Aorta (tissue), 5 donors: Measurements from ENCODE around the gene RHBDL1. TPM values are rescaled to one million over a fixed set of nuclear protein-coding genes. Genes with fewer than 3 reads are reported as not detected.

ENCODE experiments used
- ATAC-seq: fragments of 200-7000 bp; cut with Tn5 transposase; one replicate; pipeline ENCODE4 v1.9.1; 2022; ENCODE audit warnings: moderate library complexity; ENCODE audit not compliant: low FRiP score
- DNase-seq, 2 donors: peaks; one replicate each; pipeline ENCODE4 v3.0.0-alpha.2; 2020
- H3K27ac ChIP-seq, 2 donors: one replicate each; pipeline ENCODE4 v1.5.1; 2013; ENCODE audit warnings: low read length in 2 of 2, mild to moderate bottlenecking in 2 of 2, moderate library complexity in 2 of 2, control low read depth in 1 of 2, inconsistent platforms in 1 of 2, low read depth in 1 of 2
- H3K27me3 ChIP-seq, 2 donors: one replicate each; pipeline ENCODE4 v1.6.1; 2013; ENCODE audit warnings: control low read depth in 1 of 2, low read length in 1 of 2, mild to moderate bottlenecking in 1 of 2, moderate library complexity in 1 of 2; ENCODE audit not compliant: insufficient read depth in 2 of 2, control insufficient read depth in 1 of 2
- H3K36me3 ChIP-seq, 2 donors: one replicate each; pipeline ENCODE4 v1.6.1; 2013; ENCODE audit warnings: control low read depth in 1 of 2, low read length in 1 of 2, mild to moderate bottlenecking in 1 of 2; ENCODE audit not compliant: insufficient read depth in 2 of 2, control insufficient read depth in 1 of 2
- H3K4me1 ChIP-seq, 2 donors: one replicate each; pipeline ENCODE4 v1.6.1; 2013; ENCODE audit warnings: low read length in 2 of 2, control low read depth in 1 of 2, mild to moderate bottlenecking in 1 of 2, moderate library complexity in 1 of 2; ENCODE audit not compliant: insufficient read depth in 2 of 2, control insufficient read depth in 1 of 2
- H3K4me3 ChIP-seq, 2 donors: one replicate each; pipeline ENCODE4 v1.5.1; 2013; ENCODE audit warnings: low read length in 2 of 2, control low read depth in 1 of 2, mild to moderate bottlenecking in 1 of 2
- H3K9me3 ChIP-seq: one replicate; pipeline ENCODE4 v1.6.1; 2013; ENCODE audit warnings: mild to moderate bottlenecking, low read length; ENCODE audit not compliant: control insufficient read depth
- WGBS, 2 donors: extraction: QIAGEN DNeasy Blood & Tissue Kit; methylation state at CpG; one replicate each; pipeline ENCODE4 v1.1.7; 2013; 5-methylcytosine and 5-hydroxymethylcytosine counted together
- intact Hi-C, 2 donors: fragments of 100-400 bp; cut with DNase I; formaldehyde crosslinking; loops; one replicate each; pipeline versions ENCODE4 v1.14.2 to v1.15.0; 2022
- polyA plus RNA-seq, 2 donors: library from polyadenylated mRNA; stranded (reverse); fragments of 200-250 nt; gene quantifications; one replicate each; pipeline ENCODE4 v1.2.3, GENCODE V29; 2013
- total RNA-seq, 2 donors: library from RNA; stranded (reverse); fragmentation: NEBNext Ultra II Directional; extraction: Animal tissue kit (Norgen Biotek cat#: 25700); gene quantifications; one replicate each; pipeline ENCODE4 v1.2.1, GENCODE V29; 2021
- donor health status: healthy with polysubstance abuse.
- donor health status: Bipolar disorder and iron deficiency.
- donor health status: DM: no; HTN: no; CAD: no.
- donor health status: DM: no; HTN: no; CAD: no.
- donor health status: DM: yes; HTN: yes; CAD: no.

RHBDL1 gene
- total and polyA plus RNA-seq, 4 donors, result 0.88 to 1.5 (median 1.3) TPM; not detected in 1

DNA sequence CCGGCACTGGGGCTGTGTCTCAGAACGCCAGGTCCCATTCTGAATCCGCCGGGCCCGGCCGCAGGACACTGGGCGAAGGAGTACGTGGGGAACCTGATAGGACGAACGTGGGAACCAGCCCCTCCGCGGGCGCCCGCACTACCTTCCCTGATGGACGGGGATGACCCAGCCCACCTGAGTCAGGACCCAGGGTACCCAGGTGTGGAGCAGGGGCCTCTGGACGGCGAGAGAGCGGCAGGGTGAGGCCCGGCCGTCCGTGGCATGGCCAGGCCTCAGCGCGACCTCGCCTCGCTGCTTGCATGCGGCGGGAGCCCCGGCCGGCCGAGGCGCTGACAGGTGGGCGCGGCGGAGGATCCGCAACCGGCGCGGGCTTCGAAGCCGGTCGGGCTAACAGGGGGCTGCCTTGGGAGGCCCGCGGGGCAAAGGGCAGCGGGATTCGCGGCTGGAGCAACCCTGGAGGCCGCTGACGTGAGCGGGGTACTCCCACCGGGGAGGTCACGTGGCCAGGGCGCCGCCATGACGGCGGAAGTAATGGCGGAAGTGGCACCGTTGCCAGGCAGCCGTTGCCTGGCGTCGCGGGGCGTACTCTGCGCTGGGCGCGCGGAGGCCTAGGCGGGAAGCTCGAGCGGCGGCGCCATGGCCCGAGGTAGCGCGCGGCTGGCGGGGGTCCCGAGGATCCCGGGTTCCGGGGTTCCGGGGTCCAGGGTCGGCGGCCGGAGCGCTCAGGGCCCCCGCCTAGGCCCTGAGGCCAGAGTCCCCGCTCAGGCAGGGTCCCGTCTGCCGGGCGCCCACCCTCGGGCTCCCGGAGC lies 26.5 kb upstream of the RHBDL1 start, which contains the start of gene WDR90:
Gene WDR90, plus strand, starts transcription at position 585 of the 809 bp plus-strand sequence. Its CDS starts 52 bp downstream, at position 637.
- WGBS, 2 donors, result 1% methylated on average over 87 to 91 of the region's 91 CpGs
- H3K36me3 ChIP-seq, result no peaks in the 10 kb centered on the region
- H3K4me1 ChIP-seq, result no peaks in the 10 kb centered on the region
- no peaks in the 10 kb centered on the region for H3K9me3 ChIP-seq
- peak; percentile 93 for ATAC-seq
- no peaks in the 10 kb centered on the region for H3K27me3 ChIP-seq
- H3K27ac ChIP-seq, result peak within 1 kb of the TSS in 1 of 2 donors; percentile 53
- H3K4me3 ChIP-seq, result peak within 1 kb of the TSS; percentile 64 to 68
- peak; percentile 96 to 98 for DNase-seq
- intact Hi-C loops, result no loop called here

DNA sequence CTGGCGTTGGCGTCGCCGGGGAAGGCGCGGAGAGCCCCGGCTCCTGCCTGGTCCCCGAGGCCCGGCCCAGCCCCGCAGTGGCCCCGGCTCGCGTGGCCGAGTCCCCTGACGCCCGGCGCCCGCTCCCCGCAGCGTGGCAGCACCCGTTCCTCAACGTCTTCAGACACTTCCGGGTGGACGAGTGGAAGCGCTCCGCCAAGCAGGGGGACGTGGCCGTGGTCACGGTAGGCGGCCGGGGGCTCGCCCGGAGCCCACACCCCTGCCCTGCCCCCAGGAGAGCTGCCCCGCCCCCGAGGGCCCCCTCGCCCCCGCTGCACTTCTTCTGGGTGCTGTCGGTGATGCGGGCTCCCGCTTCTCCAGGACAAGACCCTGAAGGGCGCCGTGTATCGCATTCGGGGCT lies 25.8 kb upstream of the RHBDL1 start:
- H3K27me3 ChIP-seq, result no peaks in the 10 kb centered on the region
- no peak for DNase-seq
- no peak for ATAC-seq
- no peaks in the 10 kb centered on the region for H3K36me3 ChIP-seq
- 1 to 2% methylated on average over 31 to 44 of the region's 44 CpGs for WGBS, 2 donors
- H3K27ac ChIP-seq, result no peak overlapping the region
- intact Hi-C loops, result no loop called here
- peak overlapping the region; percentile 29 to 68 for H3K4me3 ChIP-seq
- no peaks in the 10 kb centered on the region for H3K4me1 ChIP-seq
- no peaks in the 10 kb centered on the region for H3K9me3 ChIP-seq

DNA sequence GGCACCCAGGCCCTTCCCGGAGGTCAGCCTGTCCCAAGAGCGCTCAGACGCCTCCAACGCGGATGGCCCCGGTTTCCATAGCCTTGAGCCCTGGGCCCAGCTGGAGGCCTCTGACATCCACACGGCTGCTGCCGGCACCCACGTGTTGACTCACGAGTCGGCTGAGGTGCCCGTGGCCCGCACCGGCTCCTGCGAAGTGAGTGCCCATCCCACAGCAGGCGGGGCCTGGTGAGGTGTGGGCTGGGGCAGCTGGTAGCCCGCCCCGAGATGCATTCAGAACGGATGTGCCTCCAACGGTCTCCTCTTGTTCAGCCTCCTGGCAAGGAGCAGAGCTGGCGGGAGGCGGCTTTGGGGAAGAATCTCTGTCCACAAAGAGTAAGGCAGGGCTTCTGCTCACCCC lies 23.6 kb upstream of the RHBDL1 start:
- intact Hi-C loops, result no loop called here
- Histone ChIP-seq H3K9me3 (no peaks in the 10 kb centered on the region), H3K4me3 (no peak overlapping the region), H3K27me3 (no peaks in the 10 kb centered on the region), H3K4me1 (no peaks in the 10 kb centered on the region), H3K36me3 (no peaks in the 10 kb centered on the region), H3K27ac (no peak overlapping the region)
- DNase-seq, result no peak
- ATAC-seq, result no peak
- WGBS, 2 donors, result 87 to 91% methylated on average over 22 of the region's 22 CpGs

DNA sequence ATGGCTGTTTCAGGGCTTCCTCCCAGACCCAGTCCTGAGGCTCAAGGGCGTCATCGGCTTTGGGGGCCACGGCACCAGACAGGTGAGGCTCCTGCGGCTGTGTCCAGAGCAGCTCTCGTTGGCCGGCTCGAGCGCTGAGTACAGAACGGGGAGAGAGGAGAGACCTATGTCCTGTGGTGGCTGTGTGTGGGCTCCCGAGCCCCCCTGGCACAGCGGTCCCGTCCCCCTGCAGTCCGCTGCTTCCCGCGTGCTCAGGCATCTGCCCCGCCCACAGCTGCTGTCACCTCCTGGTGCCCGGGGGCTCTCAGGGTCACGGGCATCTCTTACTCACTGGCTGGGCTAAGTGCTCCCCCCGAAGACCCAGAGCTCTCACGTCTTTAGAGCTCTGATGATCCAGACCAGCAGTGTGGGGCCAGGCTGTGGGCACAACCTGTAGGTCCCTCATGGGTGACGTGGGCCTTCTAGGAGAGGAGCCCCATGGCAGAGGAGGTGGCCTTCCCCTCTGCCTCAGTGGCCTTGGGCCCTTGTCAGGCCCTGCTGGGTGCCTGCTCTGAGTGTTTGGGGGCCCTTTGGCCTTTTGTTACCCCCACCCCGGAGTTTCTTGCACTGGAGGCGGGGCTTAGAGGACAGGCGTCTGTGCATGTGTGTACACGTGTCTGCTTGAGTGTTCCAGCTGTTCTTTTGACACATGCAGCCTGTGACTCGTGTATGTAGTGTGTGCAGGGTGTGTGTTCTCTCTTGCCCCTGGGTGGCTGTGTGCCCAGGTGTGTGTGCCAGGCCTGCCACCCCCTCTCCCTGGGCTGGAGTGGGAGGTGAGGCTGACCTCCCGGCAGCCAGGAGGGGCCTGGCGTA lies 22.8 kb upstream of the RHBDL1 start:
- Histone ChIP-seq H3K4me1 (no peaks in the 10 kb centered on the region), H3K36me3 (no peaks in the 10 kb centered on the region), H3K27ac (no peak overlapping the region), H3K27me3 (no peaks in the 10 kb centered on the region), H3K4me3 (no peak overlapping the region), H3K9me3 (no peaks in the 10 kb centered on the region)
- 84 to 86% methylated on average over 28 of the region's 28 CpGs for WGBS, 2 donors
- no peak for DNase-seq
- no peak for ATAC-seq
- intact Hi-C loops, result no loop called here

DNA sequence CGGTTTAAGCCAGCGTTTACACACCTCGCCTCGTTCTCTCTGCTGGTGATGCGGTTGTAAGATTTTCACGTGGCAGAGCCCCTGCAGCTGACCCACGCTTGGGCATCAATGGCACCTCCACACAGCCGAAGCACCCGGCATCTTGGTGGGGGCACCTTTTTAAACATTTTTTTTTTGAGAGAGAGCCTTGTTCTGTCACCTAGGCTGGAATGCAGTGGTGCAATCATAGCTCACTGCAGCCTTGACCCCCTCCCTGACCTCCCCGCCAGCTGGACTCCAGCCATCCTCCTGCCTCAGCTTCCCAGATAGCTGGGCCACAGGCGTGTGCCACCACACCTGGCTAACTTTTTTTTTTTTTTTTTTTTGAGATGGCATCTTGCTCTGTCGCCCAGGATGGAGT lies 21.4 kb upstream of the RHBDL1 start:
- Histone ChIP-seq H3K27ac (no peak overlapping the region), H3K9me3 (no peaks in the 10 kb centered on the region), H3K4me3 (no peak overlapping the region), H3K36me3 (no peaks in the 10 kb centered on the region), H3K4me1 (no peaks in the 10 kb centered on the region), H3K27me3 (no peaks in the 10 kb centered on the region)
- intact Hi-C loops, result no loop called here
- DNase-seq (no peak), ATAC-seq (no peak)
- 86 to 93% methylated on average over 12 of the region's 12 CpGs for WGBS, 2 donors

DNA sequence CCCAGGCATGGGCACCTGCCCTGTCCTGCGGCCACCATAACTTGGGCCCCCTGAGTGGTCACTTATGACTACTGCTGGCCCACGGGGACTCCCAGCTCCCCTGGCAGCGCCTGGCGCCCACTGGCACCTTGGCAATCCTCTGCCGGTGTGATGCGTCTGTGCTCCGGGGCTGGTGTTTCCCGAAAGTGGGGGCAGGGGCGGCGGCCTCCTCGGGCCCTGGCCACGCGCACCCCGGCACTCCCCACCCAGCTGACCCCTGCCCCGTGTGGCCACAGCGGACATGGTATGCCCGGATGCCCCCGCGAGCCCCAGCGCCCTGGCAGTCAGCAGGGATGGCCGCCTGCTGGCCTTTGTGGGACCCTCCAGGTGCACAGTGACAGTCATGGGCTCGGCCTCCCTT lies 18.0 kb upstream of the RHBDL1 start:
- no peaks in the 10 kb centered on the region for H3K27me3 ChIP-seq
- 94 to 95% methylated on average over 20 to 22 of the region's 22 CpGs for WGBS, 2 donors
- H3K4me3 ChIP-seq, result no peak overlapping the region
- no peaks in the 10 kb centered on the region for H3K36me3 ChIP-seq
- no peaks in the 10 kb centered on the region for H3K9me3 ChIP-seq
- DNase-seq (no peak), ATAC-seq (no peak)
- no peaks in the 10 kb centered on the region for H3K4me1 ChIP-seq
- intact Hi-C loops, result no loop called here
- no peak overlapping the region for H3K27ac ChIP-seq

DNA sequence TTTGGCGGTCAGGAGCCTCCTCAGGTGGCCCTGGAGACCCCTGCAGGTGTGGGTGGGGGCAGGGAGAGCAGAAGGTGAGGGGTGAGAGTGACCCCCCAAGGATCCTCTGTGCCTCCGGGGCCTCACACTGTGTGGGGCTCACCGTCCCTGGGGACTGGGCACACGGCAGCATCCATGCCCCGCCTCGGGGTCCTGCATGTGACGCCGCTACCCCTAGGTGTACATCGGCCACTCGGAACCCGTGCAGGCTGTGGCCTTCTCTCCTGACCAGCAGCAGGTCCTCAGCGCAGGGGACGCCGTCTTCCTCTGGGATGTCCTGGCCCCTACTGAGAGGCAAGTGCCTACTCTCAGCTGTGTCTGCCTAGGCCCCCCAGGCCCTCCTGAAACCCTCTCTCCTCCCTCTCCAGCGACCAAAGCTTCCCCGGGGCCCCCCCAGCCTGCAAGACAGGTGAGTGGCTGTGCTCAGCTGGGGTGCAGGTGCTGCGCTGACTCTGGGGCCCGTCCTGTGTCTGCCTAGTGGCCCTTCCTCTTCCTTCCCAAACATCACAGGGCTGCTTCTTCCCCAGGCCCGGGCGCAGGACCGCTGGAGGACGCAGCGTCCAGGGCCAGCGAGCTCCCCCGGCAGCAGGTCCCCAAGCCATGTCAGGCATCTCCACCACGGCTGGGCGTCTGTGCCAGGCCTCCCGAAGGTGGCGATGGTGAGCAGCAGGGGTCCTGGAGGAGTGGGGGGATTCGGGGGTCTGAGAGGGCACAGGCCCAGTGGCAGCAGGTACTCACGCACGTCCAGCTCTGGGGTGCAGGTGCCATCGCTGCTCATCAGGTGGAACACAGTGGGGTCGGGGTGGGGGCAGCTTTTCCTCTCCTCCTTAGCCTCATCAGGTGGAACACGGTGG lies 16.5 kb upstream of the RHBDL1 start:
- DNase-seq (no peak), ATAC-seq (no peak)
- Histone ChIP-seq H3K4me1 (no peaks in the 10 kb centered on the region), H3K4me3 (no peak overlapping the region), H3K9me3 (no peaks in the 10 kb centered on the region), H3K36me3 (no peaks in the 10 kb centered on the region), H3K27ac (no peak overlapping the region), H3K27me3 (no peaks in the 10 kb centered on the region)
- WGBS, 2 donors, result 91 to 92% methylated on average over 30 to 35 of the region's 35 CpGs
- intact Hi-C loops, result no loop called here

DNA sequence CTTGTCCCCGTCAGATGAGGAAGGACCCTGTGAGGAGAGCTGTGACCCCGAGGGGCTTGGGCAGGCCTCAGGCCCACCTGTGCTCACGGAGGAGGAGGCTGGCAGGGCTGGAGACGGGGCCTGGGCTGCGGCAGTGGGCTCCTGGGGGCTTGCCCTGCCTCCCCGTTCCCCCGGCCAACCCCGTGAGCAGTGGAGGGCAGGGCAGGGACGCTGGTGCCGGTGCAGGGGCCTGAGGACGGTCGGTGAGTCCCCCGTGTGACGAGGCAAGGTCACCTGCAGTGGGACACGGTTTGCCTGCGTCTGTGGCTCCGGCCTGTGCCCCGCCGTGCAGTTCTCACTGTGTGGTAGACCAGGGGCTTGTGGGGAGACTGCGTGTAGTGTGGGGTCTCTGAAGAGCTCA lies 15.9 kb upstream of the RHBDL1 start:
- Histone ChIP-seq H3K27ac (no peak overlapping the region), H3K36me3 (no peaks in the 10 kb centered on the region), H3K9me3 (no peaks in the 10 kb centered on the region), H3K4me3 (no peak overlapping the region), H3K27me3 (no peaks in the 10 kb centered on the region), H3K4me1 (no peaks in the 10 kb centered on the region)
- ATAC-seq (no peak), DNase-seq (no peak)
- WGBS, 2 donors, result 89 to 90% methylated on average over 20 of the region's 20 CpGs
- intact Hi-C loops, result loop anchor here in 1 of 2 donors (10.0 kb wide), 1 partner anchor 265 kb away; the partner anchor contains the start of gene NME4
